Vagina (tissue), 2 donors: ENCODE results near the gene PTPN12. TPM values are rescaled to one million over a fixed set of nuclear protein-coding genes. Genes with fewer than 3 reads are reported as not detected.

ENCODE experiments used
- DNase-seq, 2 donors: peaks; one replicate each; pipeline ENCODE4 v3.0.0-alpha.2; 2017; ENCODE audit errors: extremely low spot score in 2 of 2
- H3K27ac ChIP-seq: fragments of 200-600 bp; sonication (generic); one replicate; pipeline ENCODE4 v1.5.1; 2019
- H3K27me3 ChIP-seq: fragments of 200-600 bp; sonication (generic); one replicate; pipeline ENCODE4 v1.5.1; 2019
- H3K36me3 ChIP-seq, 2 donors: fragments of 200-600 bp; sonication (generic); one replicate each; pipeline ENCODE4 v1.5.1; 2017 to 2019
- H3K4me1 ChIP-seq: fragments of 200-600 bp; sonication (generic); one replicate; pipeline ENCODE4 v1.5.1; 2019
- H3K4me3 ChIP-seq, 2 donors: fragments of 200-600 bp; sonication (generic); 1 replicate in 1 of 2; 2 replicates in 1 of 2; pipeline ENCODE4 v1.5.1; 2016 to 2019
- H3K9me3 ChIP-seq: fragments of 200-600 bp; sonication (generic); one replicate; pipeline ENCODE4 v1.5.1; 2019
- CTCF ChIP-seq, 3 experiments: fragments of 450-650 bp in 2 of 3; fragments of 200-600 bp in 1 of 3; sonication (generic) in 1 of 3; IDR thresholded peaks; one replicate each; pipeline ENCODE4 v1.5.1; 2017 to 2019; ENCODE audit warnings: antibody characterized with exemption in 3 of 3, mild to moderate bottlenecking in 2 of 3, moderate library complexity in 2 of 3
- POLR2A ChIP-seq, 2 donors: fragments of 450-650 bp; IDR thresholded peaks; one replicate each; pipeline ENCODE4 v1.6.1; 2017; ENCODE audit warnings: antibody characterized with exemption in 2 of 2, mild to moderate bottlenecking in 2 of 2, moderate library complexity in 2 of 2
- POLR2AphosphoS5 ChIP-seq, 2 donors: sonication (generic); formaldehyde crosslinking; IDR thresholded peaks; one replicate each; pipeline ENCODE4 v1.9.0; 2017; ENCODE audit warnings: antibody characterized with exemption in 2 of 2, mild to moderate bottlenecking in 2 of 2, low read depth in 1 of 2; ENCODE audit not compliant: insufficient read depth in 1 of 2
- intact Hi-C: fragments of 100-400 bp; cut with DNase I; formaldehyde crosslinking; loops from one replicate; pipeline ENCODE4 v1.15.1; 2023
- total RNA-seq: library from RNA; depleted of rRNA; stranded (reverse); fragments of >200 nt; gene quantifications from one replicate; pipeline ENCODE4 v1.2.3, GENCODE V29; 2016

The PTPN12 gene
- total RNA-seq, 1 donor from 2014 or later: 106 TPM

GRCh38 chr7:77576856-77577255 lies 39.8 kb downstream of the PTPN12 start:
- TF ChIP-seq CTCF (IDR thresholded peaks at IDR 0.05): no peak
- TF ChIP-seq POLR2AphosphoS5 (IDR thresholded peaks at IDR 0.05; ENCODE audit: insufficient read depth in 1 of 2, low read depth in 1 of 2): no peak
- no peak for TF ChIP-seq POLR2A (IDR thresholded peaks at IDR 0.05)
- Histone ChIP-seq H3K9me3 (no peaks in the 10 kb centered on the region), H3K27ac (no peak overlapping the region), H3K4me1 (no peaks in the 10 kb centered on the region), H3K4me3 (no peak overlapping the region), H3K27me3 (no peaks in the 10 kb centered on the region), H3K36me3 (peaks cover 0 to 14% of the 10 kb centered on the region in 2 donors)
- DNase-seq: no peak
- intact Hi-C loops: no loop called here

- TF ChIP-seq CTCF (IDR thresholded peaks at IDR 0.05): no peak
- no peak for TF ChIP-seq POLR2AphosphoS5 (IDR thresholded peaks at IDR 0.05; ENCODE audit: insufficient read depth in 1 of 2, low read depth in 1 of 2)
- no peak for TF ChIP-seq POLR2A (IDR thresholded peaks at IDR 0.05)
- intact Hi-C loops: no loop called here
- no peaks in the 10 kb centered on the region for H3K27me3 ChIP-seq
- peaks cover 0 to 7% of the 10 kb centered on the region in 2 donors for H3K36me3 ChIP-seq
- H3K4me3 ChIP-seq: no peak overlapping the region
- no peaks in the 10 kb centered on the region for H3K4me1 ChIP-seq
- no peaks in the 10 kb centered on the region for H3K9me3 ChIP-seq
- H3K27ac ChIP-seq: no peak overlapping the region
- no peak for DNase-seq
These were observed 42.7 kb downstream of the PTPN12 start for GRCh38 chr7:77579797-77580196.

- intact Hi-C loops: no loop called here
- no peak overlapping the region for H3K27ac ChIP-seq
- H3K9me3 ChIP-seq: no peaks in the 10 kb centered on the region
- H3K4me3 ChIP-seq: no peak overlapping the region
- H3K36me3 ChIP-seq: peaks cover 0 to 10% of the 10 kb centered on the region in 2 donors
- no peaks in the 10 kb centered on the region for H3K4me1 ChIP-seq
- TF ChIP-seq POLR2A (IDR thresholded peaks at IDR 0.05) (no peak), POLR2AphosphoS5 (IDR thresholded peaks at IDR 0.05; ENCODE audit: insufficient read depth in 1 of 2, low read depth in 1 of 2) (no peak), CTCF (IDR thresholded peaks at IDR 0.05) (no peak)
- DNase-seq: no peak
- H3K27me3 ChIP-seq: no peaks in the 10 kb centered on the region
These were observed 43.8 kb downstream of the PTPN12 start for GRCh38 chr7:77580762-77581350.

GRCh38 chr7:77587272-77587671 lies 50.2 kb downstream of the PTPN12 start:
- Histone ChIP-seq H3K4me1 (peaks cover 20% of the 10 kb centered on the region), H3K4me3 (no peak overlapping the region), H3K36me3 (peaks cover 0 to 8% of the 10 kb centered on the region in 2 donors), H3K9me3 (no peaks in the 10 kb centered on the region), H3K27ac (peak overlapping the region; percentile 18), H3K27me3 (no peaks in the 10 kb centered on the region)
- DNase-seq: no peak
- TF ChIP-seq POLR2AphosphoS5 (IDR thresholded peaks at IDR 0.05; ENCODE audit: insufficient read depth in 1 of 2, low read depth in 1 of 2) (no peak), CTCF (IDR thresholded peaks at IDR 0.05) (no peak), POLR2A (IDR thresholded peaks at IDR 0.05) (no peak)
- intact Hi-C loops: no loop called here

- no peak for DNase-seq
- TF ChIP-seq CTCF (IDR thresholded peaks at IDR 0.05) (no peak), POLR2A (IDR thresholded peaks at IDR 0.05) (no peak)
- Histone ChIP-seq H3K4me3 (no peak overlapping the region), H3K4me1 (no peaks in the 10 kb centered on the region), H3K36me3 (peaks cover 0 to 28% of the 10 kb centered on the region in 2 donors), H3K27me3 (no peaks in the 10 kb centered on the region), H3K9me3 (no peaks in the 10 kb centered on the region), H3K27ac (no peak overlapping the region)
- intact Hi-C loops: no loop called here
These were observed 63.9 kb downstream of the PTPN12 start for GRCh38 chr7:77600952-77601351.
